OCI-LY1 (cell line): Measurements from ENCODE around the gene EBP.
"Not testable (repeated sequence)": the region's sequence is repeated elsewhere in the genome, so short reads cannot be mapped to it uniquely, and the experiment has no call there.

ENCODE experiments used
- EZH2 ChIP-seq: fragments of 200-600 bp; sonication (generic), shearing (Covaris generic); IDR thresholded peaks from 2 replicates; pipeline ENCODE4 v1.8.0; 2017; ENCODE audit warnings: borderline replicate concordance, mixed run types, mild to moderate bottlenecking, antibody characterized with exemption, low read length, moderate library complexity, mixed read lengths
- TF ChIP-seq, protein P1 (sequence below): fragments of 200-600 bp; sonication (generic), shearing (Covaris generic); IDR thresholded peaks from 2 replicates; pipeline ENCODE4 v1.5.1; 2017; ENCODE audit warnings: mild to moderate bottlenecking, antibody characterized with exemption, low read length, moderate library complexity, mixed read lengths

DNA sequence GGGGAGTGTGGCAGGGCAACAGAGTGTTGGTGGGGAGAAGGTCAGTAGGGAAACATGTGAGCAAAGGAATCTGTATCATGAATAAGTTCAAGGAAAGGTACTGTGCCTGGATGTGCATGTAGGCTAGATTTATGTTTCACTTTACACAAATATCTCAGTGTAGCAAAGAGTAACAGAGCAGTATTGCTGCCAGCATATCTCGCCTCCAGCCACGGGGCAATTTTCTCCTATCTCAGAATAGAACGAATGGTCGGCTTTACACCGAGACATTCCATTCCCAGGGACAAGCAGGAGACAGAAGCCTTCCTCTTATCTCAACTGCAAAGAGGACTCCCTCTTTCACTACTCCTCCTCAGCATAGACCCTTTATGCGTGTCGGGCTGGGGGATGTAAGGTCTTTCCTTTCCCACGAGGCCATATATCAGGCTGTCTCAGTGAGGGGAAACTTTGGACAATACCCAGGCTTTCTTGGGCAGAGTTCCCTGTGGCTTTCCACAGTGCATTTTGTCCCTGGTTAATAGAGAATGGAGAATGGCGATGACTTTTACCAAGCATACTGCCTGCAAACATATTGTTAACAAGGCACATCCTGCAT is 34.2 kb downstream of the EBP start:
- TF ChIP-seq, protein P1, sequence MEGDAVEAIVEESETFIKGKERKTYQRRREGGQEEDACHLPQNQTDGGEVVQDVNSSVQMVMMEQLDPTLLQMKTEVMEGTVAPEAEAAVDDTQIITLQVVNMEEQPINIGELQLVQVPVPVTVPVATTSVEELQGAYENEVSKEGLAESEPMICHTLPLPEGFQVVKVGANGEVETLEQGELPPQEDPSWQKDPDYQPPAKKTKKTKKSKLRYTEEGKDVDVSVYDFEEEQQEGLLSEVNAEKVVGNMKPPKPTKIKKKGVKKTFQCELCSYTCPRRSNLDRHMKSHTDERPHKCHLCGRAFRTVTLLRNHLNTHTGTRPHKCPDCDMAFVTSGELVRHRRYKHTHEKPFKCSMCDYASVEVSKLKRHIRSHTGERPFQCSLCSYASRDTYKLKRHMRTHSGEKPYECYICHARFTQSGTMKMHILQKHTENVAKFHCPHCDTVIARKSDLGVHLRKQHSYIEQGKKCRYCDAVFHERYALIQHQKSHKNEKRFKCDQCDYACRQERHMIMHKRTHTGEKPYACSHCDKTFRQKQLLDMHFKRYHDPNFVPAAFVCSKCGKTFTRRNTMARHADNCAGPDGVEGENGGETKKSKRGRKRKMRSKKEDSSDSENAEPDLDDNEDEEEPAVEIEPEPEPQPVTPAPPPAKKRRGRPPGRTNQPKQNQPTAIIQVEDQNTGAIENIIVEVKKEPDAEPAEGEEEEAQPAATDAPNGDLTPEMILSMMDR, result not testable (repeated sequence)
- not testable (repeated sequence) for TF ChIP-seq EZH2
